OCI-LY7 (cell line): ENCODE results near the gene NOP10.

Experiments used
- EZH2phosphoT487 ChIP-seq: fragments of 200-600 bp; sonication (generic); IDR thresholded peaks from 2 replicates; pipeline ENCODE4 v1.6.1; 2018; ENCODE audit warnings: low read depth, borderline replicate concordance, mild to moderate bottlenecking, mixed run types, antibody characterized with exemption, low read length, moderate library complexity, mixed read lengths
- TF ChIP-seq, protein P1 (sequence below): fragments of 200-600 bp; sonication (generic); conservative IDR thresholded peaks from 2 replicates; pipeline ENCODE4 v1.5.1; 2014; ENCODE audit warnings: mild to moderate bottlenecking, antibody characterized with exemption, low read length, moderate library complexity, mixed read lengths

DNA sequence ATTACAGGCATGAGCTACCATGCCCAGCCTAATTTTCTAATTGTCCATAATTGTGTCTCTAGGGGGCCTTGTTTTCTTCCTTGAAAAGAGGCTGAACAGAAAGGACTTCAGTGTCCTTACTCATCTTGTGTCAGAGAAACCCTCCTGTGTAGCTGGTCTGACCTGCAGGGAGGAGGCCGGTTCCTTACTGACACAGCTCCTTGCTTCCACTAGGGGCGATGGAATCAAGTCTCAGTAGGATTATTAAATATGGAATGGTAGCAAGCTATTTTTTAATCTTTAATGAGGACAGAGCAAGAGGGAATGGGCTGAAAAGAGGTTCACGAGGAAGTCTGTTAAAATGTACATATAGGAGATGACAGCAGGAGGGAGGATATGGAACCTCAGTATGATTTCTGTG, 15.4 kb upstream of the NOP10 start:
- TF ChIP-seq, protein P1, sequence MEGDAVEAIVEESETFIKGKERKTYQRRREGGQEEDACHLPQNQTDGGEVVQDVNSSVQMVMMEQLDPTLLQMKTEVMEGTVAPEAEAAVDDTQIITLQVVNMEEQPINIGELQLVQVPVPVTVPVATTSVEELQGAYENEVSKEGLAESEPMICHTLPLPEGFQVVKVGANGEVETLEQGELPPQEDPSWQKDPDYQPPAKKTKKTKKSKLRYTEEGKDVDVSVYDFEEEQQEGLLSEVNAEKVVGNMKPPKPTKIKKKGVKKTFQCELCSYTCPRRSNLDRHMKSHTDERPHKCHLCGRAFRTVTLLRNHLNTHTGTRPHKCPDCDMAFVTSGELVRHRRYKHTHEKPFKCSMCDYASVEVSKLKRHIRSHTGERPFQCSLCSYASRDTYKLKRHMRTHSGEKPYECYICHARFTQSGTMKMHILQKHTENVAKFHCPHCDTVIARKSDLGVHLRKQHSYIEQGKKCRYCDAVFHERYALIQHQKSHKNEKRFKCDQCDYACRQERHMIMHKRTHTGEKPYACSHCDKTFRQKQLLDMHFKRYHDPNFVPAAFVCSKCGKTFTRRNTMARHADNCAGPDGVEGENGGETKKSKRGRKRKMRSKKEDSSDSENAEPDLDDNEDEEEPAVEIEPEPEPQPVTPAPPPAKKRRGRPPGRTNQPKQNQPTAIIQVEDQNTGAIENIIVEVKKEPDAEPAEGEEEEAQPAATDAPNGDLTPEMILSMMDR, result peak; percentile 32; the same call in 1 of the 2 replicates
- TF ChIP-seq EZH2phosphoT487, result no peak
